RWPE2 (cell line): Measurements from ENCODE around the gene B4GALT2.

Source experiments
- ATAC-seq: fragments of 200-7000 bp; cut with Tn5 transposase; 3 replicates; pipeline ENCODE4 v1.9.1; 2021; ENCODE audit warnings: low read depth
- DNase-seq: peaks from one replicate; pipeline ENCODE4 v3.0.0-alpha.2; 2020; ENCODE audit warnings: low spot score
- H3K27ac ChIP-seq: fragments of 450-650 bp; 2 replicates; pipeline ENCODE4 v1.5.1; 2017; ENCODE audit warnings: mild to moderate bottlenecking; ENCODE audit not compliant: poor library complexity, severe bottlenecking
- H3K27me3 ChIP-seq: fragments of 250-450 bp; sonication (Bioruptor Pico); 2 replicates; pipeline ENCODE4 v1.5.1; 2021; ENCODE audit warnings: mild to moderate bottlenecking, moderate library complexity; ENCODE audit not compliant: insufficient read depth, poor library complexity, severe bottlenecking
- H3K36me3 ChIP-seq: fragments of 250-450 bp; sonication (Bioruptor Pico); 2 replicates; pipeline ENCODE4 v1.5.1; 2020; ENCODE audit warnings: low read depth, mild to moderate bottlenecking, moderate library complexity
- H3K4me1 ChIP-seq: fragments of 250-450 bp; sonication (Bioruptor Pico); 2 replicates; pipeline ENCODE4 v1.5.1; 2021; ENCODE audit warnings: mild to moderate bottlenecking, moderate library complexity; ENCODE audit not compliant: insufficient read depth, poor library complexity, severe bottlenecking
- H3K4me3 ChIP-seq: fragments of 250-450 bp; sonication (Bioruptor Pico); 2 replicates; pipeline ENCODE4 v1.5.1; 2021; ENCODE audit warnings: mild to moderate bottlenecking, moderate library complexity; ENCODE audit not compliant: severe bottlenecking
- H3K9me3 ChIP-seq: fragments of 250-450 bp; sonication (Bioruptor Pico); 2 replicates; pipeline ENCODE4 v1.5.1; 2021; ENCODE audit warnings: mild to moderate bottlenecking, moderate library complexity; ENCODE audit not compliant: severe bottlenecking
- CTCF ChIP-seq: fragments of 450-650 bp; IDR thresholded peaks from one replicate; pipeline ENCODE4 v1.5.1; 2017; ENCODE audit warnings: mild to moderate bottlenecking, moderate library complexity; ENCODE audit not compliant: poor library complexity, severe bottlenecking

B4GALT2 gene

GRCh38 chr1:43935711-43936427 lies 43.1 kb upstream of the B4GALT2 start:
- Histone ChIP-seq H3K9me3 (no peaks in the 10 kb centered on the region), H3K27ac (peak overlapping the region; percentile 82), H3K36me3 (peaks cover 16% of the 10 kb centered on the region), H3K27me3 (no peaks in the 10 kb centered on the region), H3K4me3 (peak overlapping the region; percentile 46), H3K4me1 (peaks cover 33% of the 10 kb centered on the region)
- ATAC-seq (peak; percentile 53), DNase-seq (peak; percentile 80)
- no peak for TF ChIP-seq CTCF

- Histone ChIP-seq H3K4me1 (peaks cover 28% of the 10 kb centered on the region), H3K27ac (peak overlapping the region; percentile 82), H3K9me3 (no peaks in the 10 kb centered on the region), H3K27me3 (no peaks in the 10 kb centered on the region), H3K36me3 (peaks cover 16% of the 10 kb centered on the region), H3K4me3 (peak overlapping the region; percentile 46)
- ATAC-seq = no peak
- DNase-seq = no peak
- TF ChIP-seq CTCF = peak; percentile 37
Measured at GRCh38 chr1:43936431-43937151, 42.4 kb upstream of the B4GALT2 start.

- DNase-seq (peak; percentile 82), ATAC-seq (peak; percentile 17)
- H3K4me1 ChIP-seq = peaks cover 28% of the 10 kb centered on the region
- H3K36me3 ChIP-seq = peaks cover 16% of the 10 kb centered on the region
- peak overlapping the region; percentile 82 for H3K27ac ChIP-seq
- H3K9me3 ChIP-seq = no peaks in the 10 kb centered on the region
- no peak for TF ChIP-seq CTCF
- H3K27me3 ChIP-seq = no peaks in the 10 kb centered on the region
- peak overlapping the region; percentile 46 for H3K4me3 ChIP-seq
Measured at GRCh38 chr1:43937179-43937865, 41.7 kb upstream of the B4GALT2 start.

DNA sequence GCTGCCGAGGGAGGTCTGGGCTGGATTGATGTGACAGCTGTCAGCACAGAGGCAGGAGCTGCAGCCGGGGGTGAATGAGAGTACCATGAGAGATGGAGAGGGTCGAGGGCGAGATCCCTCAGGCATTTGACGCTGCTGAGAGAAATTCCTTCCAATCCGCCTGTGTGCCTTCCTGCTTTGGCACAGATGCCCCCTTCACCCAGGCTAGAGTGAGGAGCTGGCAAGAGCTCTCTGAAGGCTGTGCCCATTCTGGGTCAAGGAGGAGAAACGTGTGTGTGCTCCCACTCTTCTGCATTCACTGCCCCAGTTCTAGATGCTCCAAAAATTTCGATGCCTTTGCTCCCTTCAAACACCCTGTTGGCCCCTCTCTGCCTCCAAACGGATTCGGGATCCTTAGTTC lies 40.6 kb upstream of the B4GALT2 start:
- no peak for ATAC-seq

More for the DNA sequence above, 40.6 kb upstream of the B4GALT2 start:
- Histone ChIP-seq H3K36me3 (peaks cover 16% of the 10 kb centered on the region), H3K4me1 (peaks cover 20% of the 10 kb centered on the region), H3K9me3 (no peaks in the 10 kb centered on the region), H3K27ac (peak overlapping the region; percentile 82), H3K4me3 (no peak overlapping the region), H3K27me3 (no peaks in the 10 kb centered on the region)
- TF ChIP-seq CTCF = no peak
- no peak for DNase-seq
